HG02973 (cell line): Measurements from ENCODE around the gene NFATC2.

ENCODE experiments used
- ATAC-seq: cut with Tn5 transposase; IDR thresholded peaks from one replicate; pipeline ENCODE4 v1.9.1; 2021; ENCODE audit warnings: moderate library complexity; ENCODE audit not compliant: unreplicated experiment

Gene NFATC2

GRCh38 chr20:51382111-51382985, 160.2 kb downstream of the NFATC2 start:
- no peak for ATAC-seq

DNA sequence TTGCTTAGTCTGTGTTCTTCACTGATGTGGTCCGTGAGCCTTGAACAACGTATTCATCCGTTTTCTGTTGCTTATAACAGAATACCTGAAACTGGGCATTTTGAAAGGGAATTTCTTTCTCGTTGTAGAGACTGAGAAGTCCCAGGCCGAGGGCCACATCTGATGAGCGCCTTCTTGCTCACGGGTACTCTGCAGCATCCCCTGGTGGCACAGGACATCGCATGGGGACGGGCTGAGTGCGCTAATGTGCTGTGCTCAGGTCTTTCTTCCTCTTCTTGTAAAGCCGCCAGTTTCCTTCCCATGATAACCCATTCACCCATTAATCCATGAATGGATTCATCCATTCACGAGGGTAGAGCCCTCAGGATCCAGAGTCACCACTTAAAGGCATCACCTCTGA, 161.0 kb downstream of the NFATC2 start:
- ATAC-seq = no peak

DNA sequence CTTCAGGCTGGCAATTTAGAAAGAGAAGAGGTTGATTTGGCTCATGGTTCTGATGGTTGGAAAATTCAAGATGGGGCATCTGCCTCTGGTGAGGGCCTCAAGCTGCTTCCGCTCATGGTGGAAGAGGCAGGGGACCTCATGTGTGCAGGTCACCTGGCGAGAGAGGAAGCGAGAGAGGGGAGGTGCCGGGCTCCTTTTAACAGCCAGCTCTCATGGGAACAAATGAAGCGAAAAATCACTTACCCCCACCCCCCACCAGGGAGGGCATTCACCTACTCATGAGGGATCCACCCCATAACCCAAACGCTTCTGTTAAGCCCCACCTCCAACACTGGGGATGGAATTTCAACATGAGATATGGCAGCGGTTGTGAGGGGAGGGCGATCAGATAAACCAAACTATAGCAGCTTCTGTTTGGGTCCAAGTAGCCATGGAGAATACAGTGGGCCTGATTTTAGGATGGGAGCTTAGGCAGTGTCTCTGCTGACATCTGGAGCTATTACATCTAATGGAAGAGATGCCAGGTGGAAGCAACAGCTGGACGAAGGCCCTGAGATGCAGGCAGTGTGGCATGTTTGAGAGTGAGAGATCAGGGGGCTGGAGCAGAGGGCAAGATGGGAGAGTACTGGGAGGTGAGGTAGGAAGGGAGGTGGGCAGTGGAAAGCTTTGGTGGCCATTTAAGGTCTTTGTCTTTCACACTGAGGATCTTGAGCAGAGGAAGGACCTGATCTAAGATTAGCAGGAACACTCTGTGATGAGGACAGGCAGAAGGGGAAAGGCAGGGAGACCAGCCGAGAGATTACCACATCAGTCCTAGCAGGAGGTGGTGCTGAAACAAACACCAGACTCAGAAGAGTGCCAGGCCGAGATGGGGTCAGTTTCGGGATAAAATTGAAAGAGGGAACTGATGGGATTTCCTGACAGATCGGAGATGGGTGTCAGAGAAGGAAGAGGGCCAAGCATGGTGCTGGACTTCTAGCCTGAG, 161.8 kb downstream of the NFATC2 start:
- peak; percentile 71 for ATAC-seq

GRCh38 chr20:51379601-51380341, 162.7 kb downstream of the NFATC2 start:
- ATAC-seq = no peak

- no peak for ATAC-seq
These were observed 164.2 kb downstream of the NFATC2 start for GRCh38 chr20:51378171-51378928.

- no peak for ATAC-seq
These were observed 165.4 kb downstream of the NFATC2 start for GRCh38 chr20:51377132-51377531.

- no peak for ATAC-seq
These were observed 166.4 kb downstream of the NFATC2 start for GRCh38 chr20:51376111-51376510.

DNA sequence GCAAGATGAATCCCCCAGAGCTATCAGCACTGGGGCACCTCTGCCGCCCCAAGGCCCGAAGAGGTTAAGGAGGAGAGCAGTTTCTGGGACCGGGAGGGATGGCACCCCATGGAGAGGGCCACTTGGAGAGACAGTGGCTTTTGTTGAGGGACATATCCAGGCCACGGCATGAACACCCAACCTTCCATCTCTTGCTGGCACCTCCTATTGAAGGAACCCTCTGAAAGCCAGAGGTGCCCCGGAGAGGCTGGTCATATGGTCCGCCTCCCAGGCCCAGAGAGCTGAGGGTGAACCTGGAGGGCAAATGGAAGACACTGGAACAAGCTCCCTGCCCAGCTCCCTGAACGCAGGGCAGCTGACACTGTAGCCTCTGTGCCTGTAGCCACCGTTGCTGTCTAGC, 167.0 kb downstream of the NFATC2 start:
- ATAC-seq = no peak

DNA sequence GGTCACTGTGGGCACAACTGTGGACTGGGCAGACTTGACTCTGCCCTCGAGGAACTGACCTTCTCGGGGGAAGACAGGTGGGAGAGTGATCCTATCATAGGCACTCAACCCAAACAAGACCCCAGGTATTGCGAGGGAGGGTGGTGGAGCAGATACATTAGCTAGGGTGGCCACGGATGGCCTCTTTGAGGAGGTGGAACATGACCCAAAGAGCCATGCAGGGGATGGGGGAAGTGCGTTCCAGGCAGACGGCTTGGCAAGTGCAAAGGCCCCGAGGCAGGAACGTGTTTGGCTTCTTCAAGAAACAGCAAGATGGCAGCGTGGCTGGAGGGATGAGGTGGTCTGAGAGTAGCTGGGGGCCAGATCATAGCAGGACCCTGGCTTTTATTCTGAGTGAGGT, 167.6 kb downstream of the NFATC2 start:
- ATAC-seq = no peak

DNA sequence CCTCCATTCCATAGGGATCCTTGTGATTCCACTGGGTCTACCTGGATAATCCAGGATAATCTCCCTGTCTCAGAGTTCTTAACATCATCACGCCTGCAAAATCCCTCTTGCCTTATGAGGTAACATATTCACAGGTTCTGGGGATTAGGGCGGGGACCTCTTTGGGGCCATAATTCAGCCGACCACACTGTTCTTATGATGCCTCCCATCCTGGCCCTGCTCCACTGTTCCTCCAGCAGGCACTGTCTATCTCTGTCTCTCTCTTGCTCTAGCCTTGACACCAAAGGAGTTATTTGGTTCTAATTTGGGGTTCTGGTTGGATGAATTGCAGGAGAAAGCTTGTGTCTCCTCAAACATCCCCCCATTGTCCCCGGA, 168.1 kb downstream of the NFATC2 start:
- ATAC-seq = no peak

DNA sequence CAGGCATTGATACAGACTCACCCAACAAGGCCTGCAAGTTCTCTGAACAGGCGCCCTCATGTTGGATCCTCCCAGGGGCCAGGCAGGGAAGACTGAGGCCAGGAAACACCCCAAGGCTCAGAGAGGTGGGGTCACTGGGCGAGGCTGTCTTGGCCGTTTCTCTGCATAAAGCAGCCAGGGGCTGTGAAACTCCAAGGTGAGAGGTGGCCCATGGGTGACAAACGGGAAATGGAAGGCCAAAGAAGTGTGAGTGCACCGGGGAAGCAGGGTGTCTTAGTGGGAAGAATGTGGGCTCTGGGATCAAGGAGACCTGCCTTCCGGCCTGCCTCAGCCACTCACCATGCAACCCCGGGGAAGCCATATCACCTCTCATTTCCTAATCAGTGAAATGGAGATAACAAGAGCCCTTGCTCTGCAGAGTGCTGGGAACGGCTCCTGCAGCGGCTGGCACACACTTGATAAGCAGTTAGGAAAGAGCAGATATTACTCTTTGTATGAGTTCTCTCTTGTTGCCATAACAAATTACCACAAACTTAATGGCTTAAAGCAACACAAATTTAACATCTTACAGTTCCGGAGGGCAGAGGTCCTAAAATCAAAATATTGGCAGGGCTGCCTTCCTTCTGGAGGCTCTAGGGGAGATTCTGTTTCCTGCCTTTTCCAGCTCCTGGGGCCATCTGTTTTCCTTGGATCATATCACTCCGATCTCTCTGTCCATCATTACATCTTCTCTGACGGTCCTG, 168.6 kb downstream of the NFATC2 start:
- no peak for ATAC-seq

DNA sequence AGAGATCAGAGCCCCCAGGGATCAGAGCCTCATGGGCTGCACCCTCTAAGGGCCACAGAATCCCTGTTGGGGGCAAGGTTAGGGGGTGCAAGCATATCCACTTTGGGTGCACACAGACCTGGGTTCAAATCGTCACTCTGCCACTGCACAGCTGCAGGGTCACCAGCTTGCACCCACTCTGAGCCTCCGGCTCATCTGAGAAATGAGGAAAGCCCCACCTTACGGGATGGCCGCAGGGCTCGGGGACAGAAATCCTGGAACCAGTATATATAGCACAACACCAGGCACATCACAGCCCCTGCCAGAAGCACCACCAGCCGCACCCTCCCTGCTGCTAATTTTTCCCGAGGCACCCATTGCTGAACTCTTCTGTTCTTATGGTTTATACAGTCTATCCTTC, 169.6 kb downstream of the NFATC2 start:
- no peak for ATAC-seq

GRCh38 chr20:51372176-51372803, 170.2 kb downstream of the NFATC2 start:
- no peak for ATAC-seq

DNA sequence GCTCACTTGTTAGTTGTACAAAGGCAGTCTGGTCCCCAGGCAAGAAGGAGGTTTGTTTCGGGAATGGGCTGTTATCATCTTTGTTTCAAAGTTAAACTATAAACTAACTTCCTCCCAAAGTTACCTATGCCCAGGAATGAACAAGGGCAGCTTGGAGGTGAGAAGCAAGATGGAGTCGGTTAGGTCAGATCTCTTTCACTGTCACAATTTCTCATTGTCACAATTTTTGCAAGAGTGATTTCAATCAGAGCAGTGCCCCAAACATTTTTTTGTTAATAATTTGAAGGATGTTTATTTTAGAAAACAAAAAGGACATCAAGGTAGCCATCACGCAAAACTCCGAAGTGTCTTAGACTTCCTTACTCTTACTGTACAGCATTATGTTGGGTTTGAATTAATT, 170.8 kb downstream of the NFATC2 start:
- no peak for ATAC-seq

DNA sequence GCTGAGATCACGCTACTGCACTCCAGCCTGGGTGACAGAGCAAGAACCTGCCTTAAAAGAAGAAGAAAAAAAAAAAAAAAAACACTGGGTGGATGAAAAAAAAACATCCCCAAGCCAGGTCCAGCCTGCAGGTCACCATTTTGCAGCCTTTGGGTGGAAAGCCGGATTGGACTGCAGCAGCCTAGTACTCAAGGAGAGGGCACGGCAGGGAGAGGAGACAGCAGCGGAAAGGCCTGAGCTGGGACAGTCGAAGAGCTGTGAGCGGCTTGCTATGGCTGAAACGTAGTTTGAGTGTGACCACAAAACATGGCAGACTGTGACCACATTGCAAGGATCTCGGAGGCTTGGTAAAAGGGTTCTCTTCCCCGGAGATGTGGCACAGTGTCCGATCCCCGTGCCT, 173.0 kb downstream of the NFATC2 start:
- no peak for ATAC-seq

DNA sequence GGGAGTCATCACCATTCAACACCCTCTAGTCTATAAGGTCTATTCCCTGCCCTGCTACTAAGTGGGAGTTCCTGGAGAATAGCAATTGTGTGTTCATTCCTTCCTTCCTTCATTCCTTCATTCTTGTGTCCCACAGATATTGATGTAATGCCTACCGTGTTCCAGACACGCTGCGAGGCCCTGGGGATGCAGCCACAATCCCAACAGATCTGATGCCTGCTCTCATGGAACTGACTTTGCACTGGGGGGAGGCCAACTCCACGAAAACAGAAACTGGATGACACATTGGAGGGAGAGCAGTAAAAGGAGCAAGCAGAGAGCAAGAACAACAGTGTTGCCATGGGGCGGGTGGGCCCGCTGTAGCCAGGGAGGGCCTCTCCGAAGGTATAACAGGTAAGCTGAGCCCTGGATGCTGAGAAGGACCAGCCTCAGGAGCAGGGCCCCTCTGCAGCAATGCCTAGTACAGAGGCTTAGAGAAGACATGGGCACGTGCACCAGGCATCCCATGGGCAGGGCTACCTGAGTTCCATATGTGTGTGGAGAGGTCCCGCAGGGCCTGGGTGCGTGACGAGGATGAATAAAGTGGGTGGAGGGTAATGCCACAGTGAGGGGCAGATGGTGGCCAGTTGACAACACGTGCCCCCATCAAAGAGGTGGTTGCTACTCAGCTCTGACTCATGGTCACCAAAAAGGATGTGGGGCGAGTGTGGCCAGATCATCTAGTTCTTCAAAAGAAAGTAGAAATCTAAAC, 173.9 kb downstream of the NFATC2 start:
- no peak for ATAC-seq

- ATAC-seq = no peak
These were observed 176.2 kb downstream of the NFATC2 start for GRCh38 chr20:51366155-51366886.

- ATAC-seq = no peak
These were observed 176.8 kb downstream of the NFATC2 start for GRCh38 chr20:51365670-51366069.
